HUDEP-2 (cell line): Measurements from ENCODE around the gene EMC8.

Source experiments
- DNase-seq, 76 experiments: peaks; one replicate each; lab custom pipeline; 2025; ENCODE audit not compliant: unreplicated experiment in 76 of 76; lab: John Stamatoyannopoulos, UW

EMC8 gene

DNA sequence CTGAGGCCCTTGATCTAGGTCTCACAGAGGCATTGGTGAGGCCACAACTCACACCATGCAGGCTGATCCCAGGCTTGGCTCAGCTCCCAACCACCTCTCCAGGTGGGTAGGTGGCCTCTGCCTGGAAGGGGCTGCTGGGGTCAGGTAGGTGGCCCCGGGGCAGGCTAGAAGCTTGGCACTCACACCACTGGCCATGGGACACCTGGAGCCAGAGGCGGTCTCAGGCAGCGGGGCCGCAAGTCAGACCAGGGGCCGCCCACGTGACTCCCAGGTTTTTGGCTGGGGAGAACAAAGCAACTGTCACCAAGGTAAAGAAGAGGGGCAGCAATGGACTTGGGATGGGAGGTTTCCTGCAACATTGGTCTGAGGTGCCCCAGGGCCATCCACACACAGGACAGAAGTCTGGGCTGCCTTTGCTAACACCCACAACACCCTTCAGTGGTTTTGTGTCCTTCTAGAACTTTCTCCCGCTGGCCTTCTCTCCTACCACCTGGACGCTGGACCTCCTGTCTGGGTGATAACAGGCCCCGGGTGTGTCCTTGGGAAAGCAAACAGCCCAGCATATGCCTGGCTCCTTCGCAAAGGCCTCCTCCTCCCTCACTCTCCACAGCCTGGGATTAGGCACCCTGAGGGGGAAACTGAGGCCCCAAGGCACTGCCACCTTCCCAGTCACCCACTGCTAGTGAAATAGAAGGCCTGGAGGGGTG is 64.9 kb downstream of the EMC8 start:
- no peak for DNase-seq

GRCh38 chr16:85733839-85734170 is 65.5 kb downstream of the EMC8 start:
- DNase-seq = no peak

GRCh38 chr16:85733155-85733838 is 66.0 kb downstream of the EMC8 start:
- no peak for DNase-seq

DNA sequence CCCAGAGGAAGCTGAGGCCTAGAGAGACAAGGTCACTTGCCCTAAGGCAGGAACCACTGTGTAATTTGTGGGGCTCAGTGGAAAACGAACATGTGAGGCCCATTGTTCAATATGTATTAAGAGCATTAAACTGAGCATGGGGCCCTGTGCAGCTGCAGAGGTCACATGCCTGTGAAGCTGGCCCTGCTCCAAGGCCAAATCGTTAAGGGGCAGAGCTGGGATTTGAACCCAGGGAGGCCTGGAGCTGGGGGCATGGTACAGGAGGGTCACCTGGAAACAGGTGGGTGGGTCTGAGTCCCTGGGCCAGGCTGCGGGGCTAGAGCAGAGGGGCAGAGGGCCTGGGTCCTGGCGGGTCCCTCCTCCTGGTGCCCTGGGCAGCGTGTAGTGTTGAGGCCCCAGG is 68.2 kb downstream of the EMC8 start:
- DNase-seq = no peak

DNA sequence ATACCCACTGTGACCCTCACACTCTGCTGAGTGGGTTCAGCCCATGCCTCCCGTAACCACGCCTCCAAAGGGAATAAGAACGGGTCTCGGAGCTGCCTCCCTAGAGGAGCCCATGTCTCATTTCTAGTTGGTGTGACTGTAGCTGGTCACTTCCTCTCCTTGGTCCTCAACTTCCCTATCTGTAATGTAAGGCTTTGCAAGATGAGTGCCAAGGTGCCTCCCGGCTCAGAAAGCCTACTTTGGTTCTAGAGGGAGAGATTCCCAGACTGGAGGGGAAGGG is 69.2 kb downstream of the EMC8 start:
- no peak for DNase-seq

DNA sequence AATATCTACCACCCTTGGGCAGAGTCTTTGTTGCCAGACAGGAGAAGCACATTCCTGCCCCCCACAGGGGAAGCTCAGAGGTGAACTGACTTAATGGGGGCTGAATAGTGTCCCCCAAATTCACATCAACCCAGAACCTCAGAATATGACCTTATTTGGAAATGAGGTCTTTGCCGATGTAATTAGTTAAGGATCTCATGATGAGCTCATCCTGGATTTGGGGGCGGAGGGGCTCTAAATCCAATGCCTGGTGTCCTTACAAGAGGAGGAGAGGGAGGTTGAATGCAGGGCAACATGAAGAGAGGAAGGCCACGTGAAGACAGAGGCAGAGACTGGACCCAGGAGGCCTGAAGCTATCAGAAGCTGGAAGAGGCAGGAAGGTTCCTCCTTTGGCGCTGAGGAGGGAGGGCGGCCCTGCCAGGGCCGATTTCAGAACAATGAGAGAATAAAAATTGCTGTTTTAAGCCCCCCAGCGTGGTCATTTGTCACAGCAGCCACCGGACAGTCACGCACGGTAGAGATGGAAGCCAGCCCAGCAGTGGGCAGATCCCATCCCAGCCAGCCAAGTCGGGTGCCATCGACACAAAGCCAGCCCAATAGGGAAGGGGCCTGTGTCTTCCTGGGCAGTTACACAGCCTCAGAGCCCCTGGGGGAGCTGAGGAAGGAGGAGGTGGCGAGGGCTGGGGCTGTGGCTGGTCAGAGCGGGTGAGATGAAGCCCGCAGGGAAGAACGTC is 69.7 kb downstream of the EMC8 start:
- no peak for DNase-seq

GRCh38 chr16:85728879-85729278 is 70.5 kb downstream of the EMC8 start:
- no peak for DNase-seq
